Activated CD8-positive, alpha-beta memory T cell treated with anti-CD3 and anti-CD28 coated beads, Interleukin-2, amount 50 U/mL, for 48 hours (primary cell): ENCODE results near the gene POM121.
"Not testable (repeated sequence)": the region's sequence is repeated elsewhere in the genome, so short reads cannot be mapped to it uniquely, and the experiment has no call there.

ENCODE experiments used
- DNase-seq: peaks from one replicate; pipeline ENCODE4 v3.0.0-alpha.2; 2020

POM121 gene

DNA sequence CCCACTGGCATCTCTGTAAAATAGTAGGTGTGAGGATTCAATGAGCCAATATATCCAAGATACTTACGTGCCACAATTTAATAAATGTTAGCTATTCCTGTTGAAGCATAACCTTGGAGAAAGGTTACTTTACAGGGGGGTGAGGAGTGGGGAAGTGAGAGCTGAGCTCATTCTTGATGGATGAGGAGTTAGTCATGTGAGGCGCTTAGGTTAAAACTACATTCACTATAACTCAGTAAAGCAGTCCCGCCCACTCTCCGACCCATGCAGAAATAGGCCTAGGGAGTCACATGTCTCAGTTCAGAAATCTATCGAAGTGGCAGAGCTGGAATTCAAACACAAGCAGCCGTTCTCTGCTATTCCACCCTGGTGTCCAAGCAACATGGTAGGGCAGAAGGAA lies 25.5 kb downstream of the POM121 start:
- DNase-seq, result not testable (repeated sequence)

DNA sequence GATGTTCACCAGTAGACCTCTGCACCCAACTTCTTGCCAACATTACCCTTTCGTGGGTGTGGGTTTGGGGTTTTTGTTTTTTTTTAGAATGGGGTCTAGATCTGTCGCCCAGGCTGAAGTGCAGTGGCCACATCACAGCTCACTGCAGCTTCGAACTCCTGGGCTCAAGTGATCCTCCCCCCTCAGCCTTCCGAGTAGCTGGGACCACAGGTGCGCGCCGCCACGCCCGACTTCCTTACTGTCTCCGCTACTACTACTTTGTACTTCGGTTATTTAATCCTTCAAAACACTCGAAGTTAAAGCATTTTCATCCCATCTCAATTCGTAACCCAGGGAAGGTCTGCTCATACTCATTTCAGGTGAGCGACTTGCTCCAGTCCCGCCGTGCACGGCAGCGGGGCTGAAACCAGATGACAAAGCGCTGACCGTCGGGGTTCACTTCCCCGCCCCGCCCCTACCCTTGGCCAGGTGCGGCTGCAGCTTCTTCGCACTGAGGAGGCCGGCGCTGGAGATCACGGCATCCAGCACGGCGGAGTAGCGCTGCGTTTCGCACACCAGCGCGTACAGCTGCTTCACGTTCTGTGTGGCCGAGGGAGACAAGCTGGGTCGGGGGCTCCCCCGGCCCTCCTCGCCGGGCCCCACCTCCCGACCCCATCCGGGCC lies 29.1 kb downstream of the POM121 start:
- not testable (repeated sequence) for DNase-seq

DNA sequence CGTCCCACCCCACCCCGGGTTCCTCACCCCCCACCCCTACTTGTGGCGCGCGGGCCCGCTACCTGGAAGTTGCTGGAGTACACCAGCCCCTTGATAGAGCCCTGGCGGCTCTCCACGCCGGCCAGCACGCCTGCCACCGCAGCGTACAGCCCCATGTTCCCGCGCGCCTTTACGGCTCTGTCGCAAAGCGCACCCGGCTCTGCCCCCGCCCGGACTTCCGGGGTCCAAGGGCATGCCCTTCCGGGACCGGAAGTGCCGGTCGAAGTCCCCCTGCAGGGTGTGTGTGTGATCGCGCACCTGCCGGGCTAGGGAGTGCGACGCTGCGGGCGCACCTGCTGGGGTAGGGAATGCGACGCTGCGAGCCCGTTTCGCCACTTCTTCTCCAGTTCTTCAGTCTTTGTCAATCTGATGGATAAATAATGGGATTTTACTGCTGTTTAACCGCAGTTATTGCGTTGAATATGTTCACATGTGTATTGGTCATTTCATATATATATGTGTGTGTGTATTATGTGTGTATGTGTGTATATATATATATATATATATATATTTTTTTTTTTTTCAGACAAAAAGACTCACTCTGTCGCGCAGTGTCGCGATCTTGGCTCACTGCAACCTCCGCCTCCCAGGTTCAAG lies 29.8 kb downstream of the POM121 start:
- DNase-seq, result not testable (repeated sequence)

DNA sequence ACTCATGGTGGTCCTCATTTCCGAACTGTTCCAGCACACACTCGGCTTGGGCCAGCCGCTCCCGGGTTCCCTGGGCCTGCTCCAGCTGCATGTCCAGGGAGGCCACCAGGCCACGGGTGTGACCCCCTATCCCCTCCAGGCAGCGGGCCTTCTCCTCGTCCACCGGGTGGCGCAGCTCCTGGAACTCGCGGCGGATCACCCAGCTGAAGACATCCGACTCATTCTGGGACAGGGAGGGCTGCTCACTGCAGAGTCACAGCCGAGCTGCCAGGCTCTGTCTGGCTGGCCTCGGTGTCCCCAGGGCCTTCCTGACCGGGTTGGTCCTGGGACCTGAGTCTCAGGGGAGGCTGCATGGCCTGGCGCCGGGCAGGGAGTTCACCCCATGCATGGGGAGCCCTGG lies 35.1 kb downstream of the POM121 start:
- peak; percentile 15 for DNase-seq

DNA sequence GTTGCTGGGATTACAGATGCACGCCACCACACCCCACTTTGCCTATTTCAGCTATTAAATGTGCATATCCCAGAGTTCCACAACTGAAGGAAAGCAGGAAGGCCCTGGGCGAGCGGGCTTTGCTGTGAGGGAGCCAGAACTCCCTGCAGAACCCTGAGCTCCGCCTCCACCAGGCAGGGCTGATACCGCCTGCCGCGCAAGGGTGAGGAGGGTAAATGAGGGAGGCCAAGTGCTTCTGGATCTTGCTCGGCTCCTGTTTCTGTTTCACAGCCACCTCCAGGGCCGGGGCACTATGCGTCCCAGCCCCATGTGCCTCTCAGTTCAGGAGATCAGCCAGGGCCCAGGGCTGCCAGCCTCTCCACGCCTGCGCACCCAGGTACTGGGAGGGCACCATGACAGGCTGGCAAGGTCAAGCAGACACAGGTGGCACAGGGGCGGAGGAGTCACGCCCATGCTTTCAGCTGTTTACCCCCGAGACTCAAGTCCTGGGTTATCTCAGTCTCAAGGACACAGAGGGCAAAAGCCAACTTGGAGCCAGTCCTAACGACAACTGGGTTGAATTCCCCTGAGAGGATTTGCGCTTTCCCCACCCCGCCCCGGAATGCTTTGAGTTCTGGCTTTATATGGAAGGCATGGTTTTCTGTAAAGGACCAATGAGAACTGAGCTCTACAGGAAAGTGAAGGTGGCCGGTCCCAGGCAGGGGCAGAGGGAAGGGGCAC lies 35.9 kb downstream of the POM121 start:
- DNase-seq, result not testable (repeated sequence)

DNA sequence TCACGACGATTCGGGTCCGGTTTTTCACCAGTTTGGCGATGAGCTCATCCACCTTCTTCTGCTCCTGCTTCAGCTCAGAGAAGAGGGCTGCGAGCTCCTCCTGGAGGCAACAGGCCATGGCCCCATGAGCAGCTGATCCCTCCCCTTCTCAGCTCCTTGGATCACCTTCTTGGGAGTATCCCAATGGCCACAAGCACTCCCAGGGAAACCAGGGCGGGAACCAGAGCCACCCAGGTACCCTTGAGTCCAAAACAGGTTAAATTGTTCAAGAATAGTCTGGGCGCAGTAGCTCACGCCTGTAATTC lies 36.4 kb downstream of the POM121 start:
- not testable (repeated sequence) for DNase-seq

DNA sequence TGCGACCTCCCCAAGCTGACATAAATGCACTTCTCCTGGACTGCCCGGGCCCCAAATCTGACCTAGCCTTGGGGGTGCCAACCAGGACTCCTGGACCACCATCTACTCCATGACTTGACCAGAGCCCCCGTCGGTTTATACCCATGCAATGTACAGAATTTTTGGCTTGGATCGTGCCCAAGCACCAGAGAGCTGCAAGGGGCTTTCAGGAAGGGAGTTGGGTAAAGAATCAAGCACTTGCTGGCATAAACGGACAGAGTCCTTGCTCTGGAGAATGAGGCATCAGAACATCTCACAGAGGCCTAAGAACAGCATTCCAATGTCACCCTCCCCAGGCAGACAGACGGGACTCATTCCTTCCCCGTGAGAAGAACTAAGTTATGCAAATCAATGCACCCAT lies 38.2 kb downstream of the POM121 start:
- DNase-seq, result not testable (repeated sequence)

DNA sequence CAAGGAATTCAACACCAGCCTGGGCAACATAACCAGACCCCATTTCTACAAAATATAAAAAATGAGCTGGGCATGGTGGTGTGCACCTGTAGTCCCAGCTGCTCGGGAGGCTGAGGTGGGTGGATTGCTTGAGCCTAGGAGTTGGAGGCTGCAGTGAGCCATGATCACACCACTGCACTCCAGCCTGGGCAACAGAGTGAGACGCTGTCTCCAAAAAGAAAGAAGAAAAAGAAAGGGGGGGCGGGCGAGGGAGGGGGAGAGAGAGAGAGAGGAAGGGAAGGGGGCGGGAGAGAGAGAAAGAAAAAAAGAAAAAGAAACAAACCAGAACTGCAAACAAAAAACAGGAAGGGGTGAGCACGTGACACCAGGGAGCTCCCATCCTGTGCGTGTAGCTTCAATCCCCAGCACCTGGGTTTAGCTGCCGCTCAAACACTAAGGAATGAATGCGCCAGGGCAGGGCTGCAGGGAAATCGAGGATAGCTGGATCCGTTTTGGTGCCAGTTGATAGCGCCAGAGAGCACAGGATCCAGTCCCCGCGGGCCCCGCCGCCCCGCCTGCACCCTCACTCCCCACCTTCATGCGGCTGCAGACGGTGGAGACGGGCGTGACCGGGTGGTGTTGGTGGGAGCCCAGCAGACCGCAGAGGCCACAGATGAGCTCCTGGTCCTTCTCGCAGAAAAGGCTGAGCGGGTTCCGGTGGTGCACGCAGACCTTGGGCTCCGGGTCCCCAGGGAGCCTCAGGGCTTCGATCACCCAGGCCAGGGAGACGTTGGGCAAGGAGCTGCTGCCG lies 40.5 kb downstream of the POM121 start:
- DNase-seq, result not testable (repeated sequence)

DNA sequence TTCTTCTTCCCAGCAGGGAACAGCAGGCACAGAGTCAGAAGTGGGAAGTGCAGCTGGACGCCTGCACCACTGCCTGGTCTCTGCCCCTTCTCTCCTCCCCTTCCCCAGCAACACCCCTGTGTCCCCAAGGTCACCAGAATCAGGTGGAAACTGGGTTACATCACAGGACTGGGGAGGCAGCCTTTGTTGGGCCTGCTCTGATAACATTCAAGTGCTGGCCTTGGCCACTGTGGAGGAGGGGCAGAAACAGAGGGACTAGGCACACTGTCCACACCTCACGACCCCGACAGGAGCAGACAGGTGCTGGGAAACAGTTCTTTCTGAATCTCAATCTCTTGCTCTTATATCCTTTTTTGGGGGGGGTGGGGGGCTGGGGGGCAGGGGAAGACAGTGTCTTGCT lies 42.0 kb downstream of the POM121 start:
- peak; percentile 41 for DNase-seq

DNA sequence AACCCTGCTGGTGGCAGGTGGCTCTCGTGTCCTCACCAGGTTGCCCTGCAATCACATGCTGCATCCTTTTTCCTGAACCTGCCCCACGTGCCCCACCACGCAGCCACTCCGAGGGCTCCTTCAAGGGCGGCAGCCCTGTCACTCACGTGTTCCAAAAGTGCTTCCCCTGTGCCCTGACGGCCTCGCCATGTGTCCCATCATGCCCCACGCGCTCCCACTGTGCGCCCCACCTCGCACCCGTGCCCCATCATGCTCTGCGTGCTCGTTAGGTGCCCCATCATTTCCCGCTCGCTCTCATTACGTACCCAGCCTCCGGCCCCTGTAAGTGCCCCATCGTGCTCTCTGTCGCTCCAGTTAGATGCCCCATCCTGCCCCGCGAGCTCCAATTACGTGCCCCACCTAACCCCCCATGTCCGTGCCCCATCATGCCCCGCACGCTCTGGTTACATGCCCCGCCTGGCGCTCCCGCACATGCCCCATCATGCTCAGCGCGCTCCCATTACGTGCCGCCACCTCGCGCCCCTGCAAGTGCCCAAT lies 44.2 kb downstream of the POM121 start, which contains the start of gene TRIM74:
TRIM74 (minus strand) TSS at position 487 of the 537 bp plus-strand sequence. CDS start 3,309 bp downstream, outside the sequence.
- DNase-seq, result peak; percentile 38

DNA sequence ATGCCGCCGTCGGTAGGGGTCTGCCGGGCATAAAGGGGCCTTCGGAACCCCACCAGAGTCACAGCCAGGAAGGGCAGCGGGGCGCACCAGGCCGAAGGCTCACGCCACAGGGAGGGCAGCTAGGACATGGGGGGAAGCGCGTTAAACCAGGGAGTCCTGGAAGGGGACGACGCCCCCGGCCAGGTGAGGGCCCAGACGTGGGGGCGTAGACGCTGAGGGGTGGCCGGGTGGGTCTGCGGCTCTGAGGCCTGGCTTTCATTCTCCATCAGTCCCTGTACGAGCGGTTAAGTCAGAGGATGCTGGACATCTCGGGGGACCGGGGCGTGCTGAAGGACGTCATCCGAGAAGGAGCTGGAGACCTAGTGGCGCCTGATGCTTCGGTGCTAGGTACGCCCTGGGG lies 44.8 kb downstream of the POM121 start:
- not testable (repeated sequence) for DNase-seq

DNA sequence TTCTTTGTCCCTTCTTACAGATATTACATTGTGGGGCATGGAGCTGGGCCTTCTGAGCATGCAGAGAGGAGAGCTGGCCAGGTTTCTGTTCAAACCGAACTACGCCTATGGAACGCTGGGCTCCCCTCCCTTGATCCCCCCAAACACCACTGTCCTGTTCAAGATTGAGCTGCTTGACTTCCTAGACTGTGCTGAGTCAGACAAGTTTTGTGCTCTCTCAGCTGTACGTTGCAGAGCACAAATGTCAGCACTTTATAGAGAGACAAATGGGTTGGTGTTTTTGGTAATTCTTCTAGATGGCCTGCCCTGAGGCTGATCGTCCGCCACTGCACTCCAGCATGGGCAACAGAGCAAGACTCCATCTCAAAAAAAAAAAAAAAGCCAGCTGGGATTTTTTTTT lies 46.6 kb downstream of the POM121 start:
- DNase-seq, result not testable (repeated sequence)

DNA sequence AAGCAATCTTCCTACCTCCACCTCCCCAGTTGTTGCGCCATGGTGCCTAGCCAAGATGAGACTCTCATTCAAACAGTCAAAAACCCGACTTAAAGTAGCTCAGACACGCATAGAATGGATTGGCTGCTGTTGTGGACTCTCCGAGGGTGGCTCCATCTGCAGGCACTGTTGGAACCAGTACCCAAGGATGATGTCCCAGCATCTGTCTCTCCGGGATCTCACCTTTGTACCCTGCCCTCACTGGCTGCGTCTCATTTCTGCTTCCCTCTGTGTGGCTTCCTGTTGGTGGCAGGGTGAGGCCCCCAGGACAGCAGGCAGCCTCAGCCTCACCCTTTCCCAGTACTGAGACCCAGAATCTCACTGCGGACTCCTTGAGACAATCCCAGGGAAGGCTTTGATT lies 49.9 kb downstream of the POM121 start:
- not testable (repeated sequence) for DNase-seq

DNA sequence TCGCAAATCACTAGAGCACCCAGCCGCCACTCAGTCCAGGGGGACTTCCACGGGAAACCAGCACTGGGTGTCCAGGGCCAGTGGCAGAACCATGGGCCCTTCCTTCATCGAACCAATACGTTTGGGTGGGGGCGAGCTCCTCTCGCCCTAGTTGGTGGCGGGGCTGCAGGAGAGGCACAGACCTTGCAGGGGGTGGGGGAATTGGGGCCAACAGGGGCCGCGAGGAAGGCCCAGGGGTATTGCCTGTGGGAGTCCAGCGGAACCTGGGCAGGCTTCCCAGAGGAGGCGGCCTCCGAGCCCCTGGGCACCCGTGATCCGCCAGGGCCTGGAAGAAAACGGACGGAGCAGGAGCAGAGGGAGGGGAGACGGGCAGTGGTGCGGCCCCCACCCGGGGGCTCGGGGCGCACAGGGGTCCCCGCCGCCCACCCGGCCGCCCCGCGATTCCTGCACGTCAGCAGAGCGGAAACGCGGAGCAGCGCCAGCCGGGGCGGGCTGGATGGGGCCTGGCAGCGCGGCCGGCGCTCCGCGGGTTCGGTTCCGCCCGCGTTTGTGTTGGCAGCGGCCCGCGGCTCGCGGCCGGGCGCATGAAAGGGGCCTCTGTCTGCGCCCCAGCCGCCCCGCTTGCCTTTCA lies 50.9 kb downstream of the POM121 start:
- not testable (repeated sequence) for DNase-seq

DNA sequence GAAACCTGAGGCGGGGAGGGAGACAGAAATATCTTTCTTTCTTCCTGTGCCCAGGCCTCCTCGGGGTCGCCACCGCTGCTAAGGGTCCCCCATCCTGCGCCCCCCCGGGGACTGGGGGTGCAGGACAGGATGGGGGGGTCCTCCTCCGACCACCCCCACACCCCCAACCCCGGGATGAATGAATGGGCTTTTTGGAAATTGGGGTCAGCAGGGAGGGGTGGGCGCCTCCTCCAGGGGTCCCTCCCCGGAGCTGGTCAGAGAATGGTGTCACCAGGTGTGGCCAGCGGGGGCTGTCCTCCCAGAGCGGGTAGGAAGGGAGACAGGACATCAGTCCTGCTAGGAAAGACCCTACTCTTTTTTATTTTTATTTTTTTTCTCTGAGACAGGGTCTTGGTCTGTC lies 51.5 kb downstream of the POM121 start:
- not testable (repeated sequence) for DNase-seq

DNA sequence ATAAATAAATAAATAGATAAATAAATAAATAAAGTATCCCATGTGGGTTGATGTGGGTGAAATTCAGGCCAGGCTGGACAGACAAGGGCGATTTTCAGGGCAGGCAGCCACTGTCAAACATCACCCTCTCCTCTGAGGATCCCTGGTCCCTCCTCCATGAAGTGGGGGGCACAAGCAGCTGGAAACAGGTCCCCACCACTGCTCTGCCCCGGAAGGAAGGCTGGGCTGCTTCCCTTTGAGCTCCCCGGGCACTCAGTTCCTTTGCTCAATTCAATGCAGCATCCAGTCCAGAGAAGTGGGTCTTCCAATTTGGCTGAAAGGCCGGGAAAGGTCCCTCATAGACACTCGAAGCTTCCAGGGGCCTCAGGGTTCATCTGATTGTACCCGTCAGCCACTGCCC lies 55.5 kb downstream of the POM121 start:
- peak; percentile 34 for DNase-seq

DNA sequence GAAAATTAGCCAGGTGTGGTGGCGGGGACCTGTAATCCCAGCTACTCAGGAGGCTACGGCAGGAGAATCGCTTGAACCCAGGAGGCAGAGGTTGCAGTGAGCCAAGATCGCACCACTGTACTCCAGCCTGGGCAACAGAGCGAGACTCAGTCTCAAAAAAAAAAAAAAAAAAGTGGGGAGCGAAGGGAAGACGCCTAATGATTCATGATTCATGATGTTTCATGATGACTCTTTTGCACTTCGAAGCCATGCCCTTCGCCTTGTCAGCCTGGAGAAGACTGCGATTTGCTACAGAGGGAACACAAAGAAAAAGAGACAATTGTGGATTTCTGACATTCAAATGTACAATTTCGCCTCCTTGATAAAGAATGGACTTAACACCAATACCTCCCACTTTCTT lies 57.2 kb downstream of the POM121 start:
- not testable (repeated sequence) for DNase-seq

DNA sequence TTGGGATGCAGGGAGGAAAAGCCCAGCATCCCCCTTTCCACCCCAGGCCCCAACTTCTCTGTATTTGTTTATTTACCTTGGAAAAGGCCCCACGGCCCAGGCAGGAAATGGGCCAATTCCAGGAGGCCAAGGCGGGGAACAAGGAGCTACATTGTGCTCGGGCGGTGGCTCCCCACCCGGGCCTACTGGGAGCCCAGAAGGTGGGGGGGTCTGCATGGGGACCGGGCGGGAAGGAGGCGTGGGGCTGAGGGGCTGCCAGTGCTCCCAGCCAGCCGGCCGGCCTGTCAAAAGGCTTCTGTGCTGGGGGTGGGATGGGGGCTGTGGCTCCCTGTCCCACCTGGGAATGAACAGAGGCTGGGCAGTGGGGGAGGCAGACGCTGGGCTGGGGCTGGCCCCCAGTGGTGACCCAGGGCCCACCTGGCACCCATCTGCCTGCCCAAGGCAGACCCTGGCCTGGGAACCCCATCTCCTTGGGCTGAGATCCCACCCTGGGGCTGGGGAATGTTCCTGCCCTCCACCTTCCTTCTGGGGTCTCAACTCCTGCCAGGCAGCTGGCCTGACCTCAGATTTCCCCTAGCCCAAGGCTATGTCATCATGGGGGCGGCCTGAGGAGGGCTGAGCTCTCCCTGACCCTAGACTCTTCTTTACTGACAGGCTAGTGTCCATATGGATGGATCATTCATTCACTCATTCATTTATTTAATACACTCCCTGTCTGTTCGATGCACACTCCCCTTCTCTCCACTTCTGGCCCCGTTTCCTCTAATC lies 65.4 kb downstream of the POM121 start:
- DNase-seq, result not testable (repeated sequence)

DNA sequence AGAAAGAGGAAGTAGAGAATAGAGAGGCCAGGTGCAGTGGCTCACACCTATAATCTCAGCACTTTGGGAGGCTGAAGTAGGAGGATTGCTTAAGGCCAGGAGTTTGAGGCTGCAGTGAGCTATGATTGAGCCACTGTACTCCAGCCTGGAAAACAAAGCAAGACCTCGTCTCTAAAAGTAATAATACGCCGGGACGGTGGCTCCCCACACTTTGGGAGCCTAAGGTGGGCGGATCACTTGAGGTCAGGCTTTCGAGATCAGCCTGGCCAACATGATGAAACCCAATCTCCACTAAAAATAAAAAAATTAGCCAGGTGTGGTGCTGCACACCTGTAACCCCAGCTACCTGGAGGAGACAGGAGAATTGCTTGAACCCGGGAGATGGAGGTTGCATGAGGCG lies 70.6 kb downstream of the POM121 start:
- DNase-seq, result not testable (repeated sequence)

DNA sequence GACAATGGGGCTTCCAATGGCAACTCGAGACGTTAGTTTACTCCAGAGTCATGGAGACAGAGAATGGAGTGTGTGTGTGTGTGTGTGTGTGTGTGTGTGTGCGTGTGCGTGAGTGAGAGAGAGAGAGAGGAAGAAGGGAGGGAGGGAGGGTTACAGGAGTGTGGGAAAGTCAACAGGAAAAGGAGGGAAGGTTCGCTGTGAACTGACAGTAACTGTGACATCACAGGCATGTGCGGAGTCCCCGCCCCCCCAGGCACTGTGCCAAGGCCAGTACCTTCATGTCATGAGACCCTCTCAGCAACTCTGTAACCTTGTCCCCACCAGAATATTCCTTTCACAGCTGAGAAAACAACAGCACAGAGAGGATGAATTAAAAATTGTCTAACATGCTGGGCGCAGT lies 72.6 kb downstream of the POM121 start:
- not testable (repeated sequence) for DNase-seq

DNA sequence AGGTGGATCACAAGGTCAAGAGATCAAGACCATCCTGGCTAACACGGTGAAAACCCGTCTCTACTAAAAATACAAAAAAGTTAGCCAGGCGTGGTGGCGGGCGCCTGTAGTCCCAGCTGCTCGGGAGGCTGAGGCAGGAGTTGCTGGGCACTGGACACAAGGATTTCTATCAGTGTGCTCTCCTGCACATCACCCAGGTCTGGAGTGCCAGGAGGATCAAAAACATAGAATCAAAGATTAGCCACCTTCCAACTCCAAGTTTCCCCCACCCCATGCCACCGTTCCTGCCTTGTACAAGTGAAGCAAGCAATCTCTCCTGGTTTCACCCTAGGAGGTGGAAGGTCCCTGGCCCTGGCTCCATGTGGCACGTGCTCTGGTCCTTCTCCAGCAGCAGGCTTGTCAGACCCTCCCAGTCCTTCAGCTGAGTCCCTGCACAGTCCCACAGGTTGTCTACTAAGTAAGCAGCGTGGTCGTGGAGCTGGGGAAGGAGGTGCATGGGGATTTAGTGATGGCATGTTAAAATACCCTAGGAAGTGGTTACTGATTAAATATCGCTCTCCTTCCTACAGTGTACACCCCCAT lies 73.1 kb downstream of the POM121 start:
- not testable (repeated sequence) for DNase-seq
